K562 (cell line): ENCODE data around the gene PLAAT5. TPM values are rescaled to one million over a fixed set of nuclear protein-coding genes. Genes with fewer than 3 reads are reported as not detected.

Experiments used
- CBX8 ChIP-seq: fragments of 200-600 bp; sonication (generic); IDR thresholded peaks from 2 replicates; pipeline ENCODE4 v1.6.1; 2012; ENCODE audit warnings: borderline replicate concordance, mixed run types, low read depth, mild to moderate bottlenecking, moderate library complexity, mixed read lengths, low read length, control low read depth, inconsistent platforms; ENCODE audit not compliant: poor library complexity, severe bottlenecking; ENCODE audit errors: extremely low read depth
- CREBBP ChIP-seq: IDR thresholded peaks from one replicate; pipeline ENCODE4 v1.6.1; 2012; ENCODE audit warnings: low read depth, mild to moderate bottlenecking, control low read depth, inconsistent platforms, low read length
- GATAD2B ChIP-seq: fragments of 450-650 bp; IDR thresholded peaks from 2 replicates; pipeline ENCODE4 v1.6.1; 2017; ENCODE audit warnings: mild to moderate bottlenecking, borderline replicate concordance
- KLF10 ChIP-seq: fragments of 250-450 bp; sonication (Bioruptor Pico); IDR thresholded peaks from 2 replicates; pipeline ENCODE4 v1.6.1; 2021; ENCODE audit warnings: matching md5 sums
- MYNN ChIP-seq, 2 experiments: sonication (generic); formaldehyde crosslinking in 1 of 2; IDR thresholded peaks; 2 replicates each; pipeline versions ENCODE4 v1.5.0 to v1.6.1; 2016 to 2020; ENCODE audit warnings: antibody characterized with exemption in 1 of 2, missing genetic modification reagents in 1 of 2
- RBM25 ChIP-seq: fragments of 200-400 bp; formaldehyde crosslinking; IDR thresholded peaks from 2 replicates; pipeline ENCODE4 v1.6.1; 2018; ENCODE audit warnings: low read length, low read depth, moderate library complexity; ENCODE audit not compliant: severe bottlenecking
- RFX1 ChIP-seq: fragments of 450-650 bp; IDR thresholded peaks from 2 replicates; pipeline ENCODE4 v1.6.1; 2016; ENCODE audit warnings: mild to moderate bottlenecking, moderate library complexity
- ZBTB8A ChIP-seq: fragments of 450-650 bp; IDR thresholded peaks from 2 replicates; pipeline ENCODE4 v1.6.1; 2018; ENCODE audit warnings: mild to moderate bottlenecking, moderate library complexity; ENCODE audit not compliant: partially characterized antibody
- ZC3H4 ChIP-seq: sonication (generic); formaldehyde crosslinking; IDR thresholded peaks from 2 replicates; pipeline ENCODE4 v1.9.0; 2021; ENCODE audit warnings: missing genetic modification reagents, borderline replicate concordance
- polyA plus RNA-seq, 8 experiments: library from polyadenylated mRNA; depleted of rRNA in 4 of 8; stranded (reverse) in 5 of 8; unstranded in 3 of 8; fragments of >200 nt; fragmentation: Nextera tagmentation in 2 of 8; fragmentation: Illumina TruSeq in 1 of 8; extraction: Ambion mirVana in 2 of 8; extraction: Trizol in 1 of 8; gene quantifications; 2 replicates each; pipeline versions ENCODE4 v1.2.1 to v1.2.3, GENCODE V29; 2011 to 2014; ENCODE audit warnings: inconsistent platforms in 1 of 8, missing spikeins in 1 of 8
- total RNA-seq, 7 experiments: library from RNA; depleted of rRNA in 6 of 7; stranded (reverse); fragments of >200 nt in 6 of 7; fragmentation: Illumina TruSeq in 2 of 7; extraction: Trizol in 2 of 7; gene quantifications; 2 replicates each; pipeline versions ENCODE4 v1.2.1 to v1.2.3, GENCODE V29; 2011 to 2021; ENCODE audit warnings: low replicate concordance in 1 of 7
- TF ChIP-seq, protein P1 (sequence below): fragments of 250-450 bp; sonication (Bioruptor Pico); IDR thresholded peaks from 2 replicates; pipeline ENCODE4 v1.4.0; 2020; ENCODE audit warnings: mild to moderate bottlenecking
- TF ChIP-seq, protein P2 (sequence below), 2 experiments: fragments of 450-650 bp; formaldehyde crosslinking in 1 of 2; IDR thresholded peaks; 2 replicates each; pipeline versions ENCODE4 v1.4.0 to v1.6.1; 2014 to 2020; ENCODE audit warnings: mild to moderate bottlenecking in 2 of 2, borderline replicate concordance in 1 of 2, low read depth in 1 of 2
- TF ChIP-seq, protein P3 (sequence below): sonication (generic); formaldehyde crosslinking; IDR thresholded peaks from 2 replicates; pipeline ENCODE4 v1.8.1; 2023; ENCODE audit warnings: mild to moderate bottlenecking, missing genetic modification reagents
- TF ChIP-seq, protein P4 (sequence below), 3 experiments: IDR thresholded peaks in 2 of 3; conservative IDR thresholded peaks in 1 of 3; 2 replicates each; pipeline ENCODE4 v1.5.1; 2011 to 2012; ENCODE audit warnings: low read length in 3 of 3, mild to moderate bottlenecking in 3 of 3, control low read depth in 2 of 3, improper control_type of control experiment in 1 of 3, inconsistent platforms in 1 of 3, low read depth in 1 of 3, mixed read lengths in 1 of 3, moderate library complexity in 1 of 3; ENCODE audit not compliant: insufficient read depth in 2 of 3

Gene PLAAT5
- total and polyA plus RNA-seq, 9 of the 15 experiments (the other 6 are each of a cell fraction or from before 2014, with no cell fraction given), result not detected

DNA sequence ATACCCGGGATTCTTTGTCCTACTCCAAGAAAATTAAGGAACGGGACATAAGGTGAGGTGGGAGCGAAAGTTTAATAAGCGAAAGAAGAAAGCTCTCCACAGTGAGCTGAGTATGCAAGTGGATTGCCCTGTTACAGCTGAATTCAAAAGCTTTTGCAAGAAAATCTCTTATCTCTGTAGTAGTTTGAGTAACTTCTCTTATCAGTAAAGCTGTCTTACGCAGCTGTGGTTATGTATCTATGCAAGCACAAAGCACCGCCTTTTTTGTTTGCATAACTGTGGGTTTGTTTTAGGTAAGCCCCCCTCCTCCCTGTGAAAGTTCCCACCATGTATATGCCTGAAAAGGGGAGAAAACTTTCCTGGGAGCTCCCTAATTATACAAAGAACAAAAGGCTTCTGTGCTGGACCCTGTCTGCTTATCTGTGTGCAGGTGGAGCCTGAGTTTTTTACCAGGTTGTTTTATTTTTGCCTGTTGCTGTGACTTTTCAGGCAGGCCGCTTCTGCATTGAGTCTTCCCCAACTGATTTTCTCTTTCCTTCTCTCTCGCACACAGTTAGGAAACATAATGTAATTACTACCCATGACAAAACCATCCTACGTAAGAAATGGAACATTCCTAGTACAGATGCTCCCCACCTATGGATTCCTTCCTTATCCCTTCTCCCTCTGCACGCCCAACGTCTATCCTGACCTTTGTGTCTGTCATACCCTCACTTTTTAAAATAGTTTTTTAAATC is 837 bp upstream of the PLAAT5 start (continued):
- TF ChIP-seq, protein P1, sequence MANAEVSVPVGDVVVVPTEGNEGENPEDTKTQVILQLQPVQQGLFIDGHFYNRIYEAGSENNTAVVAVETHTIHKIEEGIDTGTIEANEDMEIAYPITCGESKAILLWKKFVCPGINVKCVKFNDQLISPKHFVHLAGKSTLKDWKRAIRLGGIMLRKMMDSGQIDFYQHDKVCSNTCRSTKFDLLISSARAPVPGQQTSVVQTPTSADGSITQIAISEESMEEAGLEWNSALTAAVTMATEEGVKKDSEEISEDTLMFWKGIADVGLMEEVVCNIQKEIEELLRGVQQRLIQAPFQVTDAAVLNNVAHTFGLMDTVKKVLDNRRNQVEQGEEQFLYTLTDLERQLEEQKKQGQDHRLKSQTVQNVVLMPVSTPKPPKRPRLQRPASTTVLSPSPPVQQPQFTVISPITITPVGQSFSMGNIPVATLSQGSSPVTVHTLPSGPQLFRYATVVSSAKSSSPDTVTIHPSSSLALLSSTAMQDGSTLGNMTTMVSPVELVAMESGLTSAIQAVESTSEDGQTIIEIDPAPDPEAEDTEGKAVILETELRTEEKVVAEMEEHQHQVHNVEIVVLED (CRISPR knock-in tag), result no peak
- TF ChIP-seq CBX8 (no peak), ZC3H4 (CRISPR knock-in tag) (no peak), ZBTB8A (no peak), RFX1 (no peak), RBM25 (no peak), KLF10 (no peak), MYNN (IDR thresholded peaks at IDR 0.05) (no peak), MYNN (CRISPR knock-in tag; IDR thresholded peaks at IDR 0.05) (no peak), GATAD2B (no peak; the same call in 1 of the 2 replicates), CREBBP (no peak)
- TF ChIP-seq, protein P2, sequence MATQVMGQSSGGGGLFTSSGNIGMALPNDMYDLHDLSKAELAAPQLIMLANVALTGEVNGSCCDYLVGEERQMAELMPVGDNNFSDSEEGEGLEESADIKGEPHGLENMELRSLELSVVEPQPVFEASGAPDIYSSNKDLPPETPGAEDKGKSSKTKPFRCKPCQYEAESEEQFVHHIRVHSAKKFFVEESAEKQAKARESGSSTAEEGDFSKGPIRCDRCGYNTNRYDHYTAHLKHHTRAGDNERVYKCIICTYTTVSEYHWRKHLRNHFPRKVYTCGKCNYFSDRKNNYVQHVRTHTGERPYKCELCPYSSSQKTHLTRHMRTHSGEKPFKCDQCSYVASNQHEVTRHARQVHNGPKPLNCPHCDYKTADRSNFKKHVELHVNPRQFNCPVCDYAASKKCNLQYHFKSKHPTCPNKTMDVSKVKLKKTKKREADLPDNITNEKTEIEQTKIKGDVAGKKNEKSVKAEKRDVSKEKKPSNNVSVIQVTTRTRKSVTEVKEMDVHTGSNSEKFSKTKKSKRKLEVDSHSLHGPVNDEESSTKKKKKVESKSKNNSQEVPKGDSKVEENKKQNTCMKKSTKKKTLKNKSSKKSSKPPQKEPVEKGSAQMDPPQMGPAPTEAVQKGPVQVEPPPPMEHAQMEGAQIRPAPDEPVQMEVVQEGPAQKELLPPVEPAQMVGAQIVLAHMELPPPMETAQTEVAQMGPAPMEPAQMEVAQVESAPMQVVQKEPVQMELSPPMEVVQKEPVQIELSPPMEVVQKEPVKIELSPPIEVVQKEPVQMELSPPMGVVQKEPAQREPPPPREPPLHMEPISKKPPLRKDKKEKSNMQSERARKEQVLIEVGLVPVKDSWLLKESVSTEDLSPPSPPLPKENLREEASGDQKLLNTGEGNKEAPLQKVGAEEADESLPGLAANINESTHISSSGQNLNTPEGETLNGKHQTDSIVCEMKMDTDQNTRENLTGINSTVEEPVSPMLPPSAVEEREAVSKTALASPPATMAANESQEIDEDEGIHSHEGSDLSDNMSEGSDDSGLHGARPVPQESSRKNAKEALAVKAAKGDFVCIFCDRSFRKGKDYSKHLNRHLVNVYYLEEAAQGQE (IDR thresholded peaks at IDR 0.05; ENCODE audit: borderline replicate concordance), result peak; percentile 5; the same call in 1 of the 2 replicates
- TF ChIP-seq, protein P2 (CRISPR knock-in tag; IDR thresholded peaks at IDR 0.05; ENCODE audit: low read depth), result no peak
- TF ChIP-seq, protein P3, sequence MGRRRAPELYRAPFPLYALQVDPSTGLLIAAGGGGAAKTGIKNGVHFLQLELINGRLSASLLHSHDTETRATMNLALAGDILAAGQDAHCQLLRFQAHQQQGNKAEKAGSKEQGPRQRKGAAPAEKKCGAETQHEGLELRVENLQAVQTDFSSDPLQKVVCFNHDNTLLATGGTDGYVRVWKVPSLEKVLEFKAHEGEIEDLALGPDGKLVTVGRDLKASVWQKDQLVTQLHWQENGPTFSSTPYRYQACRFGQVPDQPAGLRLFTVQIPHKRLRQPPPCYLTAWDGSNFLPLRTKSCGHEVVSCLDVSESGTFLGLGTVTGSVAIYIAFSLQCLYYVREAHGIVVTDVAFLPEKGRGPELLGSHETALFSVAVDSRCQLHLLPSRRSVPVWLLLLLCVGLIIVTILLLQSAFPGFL (CRISPR knock-in tag), result no peak
- TF ChIP-seq, protein P4, sequence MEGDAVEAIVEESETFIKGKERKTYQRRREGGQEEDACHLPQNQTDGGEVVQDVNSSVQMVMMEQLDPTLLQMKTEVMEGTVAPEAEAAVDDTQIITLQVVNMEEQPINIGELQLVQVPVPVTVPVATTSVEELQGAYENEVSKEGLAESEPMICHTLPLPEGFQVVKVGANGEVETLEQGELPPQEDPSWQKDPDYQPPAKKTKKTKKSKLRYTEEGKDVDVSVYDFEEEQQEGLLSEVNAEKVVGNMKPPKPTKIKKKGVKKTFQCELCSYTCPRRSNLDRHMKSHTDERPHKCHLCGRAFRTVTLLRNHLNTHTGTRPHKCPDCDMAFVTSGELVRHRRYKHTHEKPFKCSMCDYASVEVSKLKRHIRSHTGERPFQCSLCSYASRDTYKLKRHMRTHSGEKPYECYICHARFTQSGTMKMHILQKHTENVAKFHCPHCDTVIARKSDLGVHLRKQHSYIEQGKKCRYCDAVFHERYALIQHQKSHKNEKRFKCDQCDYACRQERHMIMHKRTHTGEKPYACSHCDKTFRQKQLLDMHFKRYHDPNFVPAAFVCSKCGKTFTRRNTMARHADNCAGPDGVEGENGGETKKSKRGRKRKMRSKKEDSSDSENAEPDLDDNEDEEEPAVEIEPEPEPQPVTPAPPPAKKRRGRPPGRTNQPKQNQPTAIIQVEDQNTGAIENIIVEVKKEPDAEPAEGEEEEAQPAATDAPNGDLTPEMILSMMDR (IDR thresholded peaks at IDR 0.05 in 2 of 3, conservative IDR thresholded peaks at IDR 0.05 in 1 of 3; ENCODE audit: insufficient read depth in 2 of 3, low read depth in 1 of 3, low read length in 3 of 3), result no peak
